ENCODE data around the gene CASD1. TPM values are rescaled to one million over a fixed set of nuclear protein-coding genes. Genes with fewer than 3 reads are reported as not detected.

The CASD1 gene
- total RNA-seq, 1 experiment from 2014 or later: 5.8 TPM

DNA sequence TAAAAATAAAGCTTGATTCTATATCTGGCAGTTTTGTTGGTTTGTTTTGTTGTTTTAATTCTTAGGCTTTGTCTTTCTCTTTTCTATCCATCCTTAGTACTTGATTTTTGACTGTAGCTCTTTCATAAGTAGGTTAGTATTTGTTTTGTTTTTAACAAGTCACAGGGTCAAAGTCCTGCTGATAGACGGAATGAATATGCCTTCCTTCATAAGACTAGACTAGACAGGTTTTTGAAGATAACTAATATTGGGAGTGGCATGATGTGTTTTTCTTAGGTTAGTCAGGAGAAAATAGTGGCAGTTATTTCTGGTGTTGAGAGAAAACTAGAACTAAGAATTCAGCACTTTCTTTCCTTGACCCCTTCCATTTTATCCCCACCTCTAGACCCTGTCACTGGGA is 50.4 kb downstream of the CASD1 start:
- TF ChIP-seq TCF7L2 (IDR thresholded peaks at IDR 0.05; ENCODE audit: borderline replicate concordance, extremely low read depth, insufficient read depth, insufficient read length) (no peak), JUND (IDR thresholded peaks at IDR 0.05) (no peak), CEBPB (IDR thresholded peaks at IDR 0.05; ENCODE audit: low read depth) (no peak), POLR2A (IDR thresholded peaks at IDR 0.05; ENCODE audit: borderline replicate concordance, extremely low read depth, insufficient read depth, insufficient read length) (no peak), CBX3 (IDR thresholded peaks at IDR 0.05; ENCODE audit: low read depth) (no peak), POLR2AphosphoS5 (IDR thresholded peaks at IDR 0.05; ENCODE audit: low read depth, low read length) (no peak), ZNF274 (IDR thresholded peaks at IDR 0.05; ENCODE audit: low read depth, low read length) (no peak), FOSL1 (IDR thresholded peaks at IDR 0.05; ENCODE audit: low read depth) (no peak), EZH2phosphoT487 (IDR thresholded peaks at IDR 0.05; ENCODE audit: borderline replicate concordance) (no peak), SIN3A (IDR thresholded peaks at IDR 0.05; ENCODE audit: low read depth) (no peak), SP1 (IDR thresholded peaks at IDR 0.05; ENCODE audit: low read depth) (no peak), YY1 (IDR thresholded peaks at IDR 0.05; ENCODE audit: extremely low read depth, insufficient replicate concordance, low read depth, low read length) (no peak), RAD21 (IDR thresholded peaks at IDR 0.05; ENCODE audit: low read depth) (no peak)
- TF ChIP-seq, protein P1, sequence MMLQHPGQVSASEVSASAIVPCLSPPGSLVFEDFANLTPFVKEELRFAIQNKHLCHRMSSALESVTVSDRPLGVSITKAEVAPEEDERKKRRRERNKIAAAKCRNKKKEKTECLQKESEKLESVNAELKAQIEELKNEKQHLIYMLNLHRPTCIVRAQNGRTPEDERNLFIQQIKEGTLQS (IDR thresholded peaks at IDR 0.05): no peak
- TF ChIP-seq, protein P2, sequence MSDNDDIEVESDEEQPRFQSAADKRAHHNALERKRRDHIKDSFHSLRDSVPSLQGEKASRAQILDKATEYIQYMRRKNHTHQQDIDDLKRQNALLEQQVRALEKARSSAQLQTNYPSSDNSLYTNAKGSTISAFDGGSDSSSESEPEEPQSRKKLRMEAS (IDR thresholded peaks at IDR 0.05): no peak
- TF ChIP-seq, protein P3, sequence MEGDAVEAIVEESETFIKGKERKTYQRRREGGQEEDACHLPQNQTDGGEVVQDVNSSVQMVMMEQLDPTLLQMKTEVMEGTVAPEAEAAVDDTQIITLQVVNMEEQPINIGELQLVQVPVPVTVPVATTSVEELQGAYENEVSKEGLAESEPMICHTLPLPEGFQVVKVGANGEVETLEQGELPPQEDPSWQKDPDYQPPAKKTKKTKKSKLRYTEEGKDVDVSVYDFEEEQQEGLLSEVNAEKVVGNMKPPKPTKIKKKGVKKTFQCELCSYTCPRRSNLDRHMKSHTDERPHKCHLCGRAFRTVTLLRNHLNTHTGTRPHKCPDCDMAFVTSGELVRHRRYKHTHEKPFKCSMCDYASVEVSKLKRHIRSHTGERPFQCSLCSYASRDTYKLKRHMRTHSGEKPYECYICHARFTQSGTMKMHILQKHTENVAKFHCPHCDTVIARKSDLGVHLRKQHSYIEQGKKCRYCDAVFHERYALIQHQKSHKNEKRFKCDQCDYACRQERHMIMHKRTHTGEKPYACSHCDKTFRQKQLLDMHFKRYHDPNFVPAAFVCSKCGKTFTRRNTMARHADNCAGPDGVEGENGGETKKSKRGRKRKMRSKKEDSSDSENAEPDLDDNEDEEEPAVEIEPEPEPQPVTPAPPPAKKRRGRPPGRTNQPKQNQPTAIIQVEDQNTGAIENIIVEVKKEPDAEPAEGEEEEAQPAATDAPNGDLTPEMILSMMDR (IDR thresholded peaks at IDR 0.05 in 2 of 3, conservative IDR thresholded peaks at IDR 0.05 in 1 of 3; ENCODE audit: borderline replicate concordance in 1 of 3, insufficient read depth in 1 of 3, low read depth in 2 of 3, low read length in 2 of 3): no peak
- TF ChIP-seq, protein P4, sequence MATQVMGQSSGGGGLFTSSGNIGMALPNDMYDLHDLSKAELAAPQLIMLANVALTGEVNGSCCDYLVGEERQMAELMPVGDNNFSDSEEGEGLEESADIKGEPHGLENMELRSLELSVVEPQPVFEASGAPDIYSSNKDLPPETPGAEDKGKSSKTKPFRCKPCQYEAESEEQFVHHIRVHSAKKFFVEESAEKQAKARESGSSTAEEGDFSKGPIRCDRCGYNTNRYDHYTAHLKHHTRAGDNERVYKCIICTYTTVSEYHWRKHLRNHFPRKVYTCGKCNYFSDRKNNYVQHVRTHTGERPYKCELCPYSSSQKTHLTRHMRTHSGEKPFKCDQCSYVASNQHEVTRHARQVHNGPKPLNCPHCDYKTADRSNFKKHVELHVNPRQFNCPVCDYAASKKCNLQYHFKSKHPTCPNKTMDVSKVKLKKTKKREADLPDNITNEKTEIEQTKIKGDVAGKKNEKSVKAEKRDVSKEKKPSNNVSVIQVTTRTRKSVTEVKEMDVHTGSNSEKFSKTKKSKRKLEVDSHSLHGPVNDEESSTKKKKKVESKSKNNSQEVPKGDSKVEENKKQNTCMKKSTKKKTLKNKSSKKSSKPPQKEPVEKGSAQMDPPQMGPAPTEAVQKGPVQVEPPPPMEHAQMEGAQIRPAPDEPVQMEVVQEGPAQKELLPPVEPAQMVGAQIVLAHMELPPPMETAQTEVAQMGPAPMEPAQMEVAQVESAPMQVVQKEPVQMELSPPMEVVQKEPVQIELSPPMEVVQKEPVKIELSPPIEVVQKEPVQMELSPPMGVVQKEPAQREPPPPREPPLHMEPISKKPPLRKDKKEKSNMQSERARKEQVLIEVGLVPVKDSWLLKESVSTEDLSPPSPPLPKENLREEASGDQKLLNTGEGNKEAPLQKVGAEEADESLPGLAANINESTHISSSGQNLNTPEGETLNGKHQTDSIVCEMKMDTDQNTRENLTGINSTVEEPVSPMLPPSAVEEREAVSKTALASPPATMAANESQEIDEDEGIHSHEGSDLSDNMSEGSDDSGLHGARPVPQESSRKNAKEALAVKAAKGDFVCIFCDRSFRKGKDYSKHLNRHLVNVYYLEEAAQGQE (IDR thresholded peaks at IDR 0.05; ENCODE audit: low read depth): no peak
- TF ChIP-seq, protein P5, sequence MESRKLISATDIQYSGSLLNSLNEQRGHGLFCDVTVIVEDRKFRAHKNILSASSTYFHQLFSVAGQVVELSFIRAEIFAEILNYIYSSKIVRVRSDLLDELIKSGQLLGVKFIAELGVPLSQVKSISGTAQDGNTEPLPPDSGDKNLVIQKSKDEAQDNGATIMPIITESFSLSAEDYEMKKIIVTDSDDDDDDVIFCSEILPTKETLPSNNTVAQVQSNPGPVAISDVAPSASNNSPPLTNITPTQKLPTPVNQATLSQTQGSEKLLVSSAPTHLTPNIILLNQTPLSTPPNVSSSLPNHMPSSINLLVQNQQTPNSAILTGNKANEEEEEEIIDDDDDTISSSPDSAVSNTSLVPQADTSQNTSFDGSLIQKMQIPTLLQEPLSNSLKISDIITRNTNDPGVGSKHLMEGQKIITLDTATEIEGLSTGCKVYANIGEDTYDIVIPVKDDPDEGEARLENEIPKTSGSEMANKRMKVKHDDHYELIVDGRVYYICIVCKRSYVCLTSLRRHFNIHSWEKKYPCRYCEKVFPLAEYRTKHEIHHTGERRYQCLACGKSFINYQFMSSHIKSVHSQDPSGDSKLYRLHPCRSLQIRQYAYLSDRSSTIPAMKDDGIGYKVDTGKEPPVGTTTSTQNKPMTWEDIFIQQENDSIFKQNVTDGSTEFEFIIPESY (IDR thresholded peaks at IDR 0.05; ENCODE audit: extremely low read depth, insufficient replicate concordance, low read length): no peak
- Histone ChIP-seq H3K9me2 (ENCODE audit: insufficient read depth) (no peaks in the 10 kb centered on the region), H3K9me3 (ENCODE audit: control insufficient read depth in 1 of 2, insufficient read depth in 1 of 2, low read depth in 1 of 2, low read length in 2 of 2) (no peaks in the 10 kb centered on the region), H3K27ac (ENCODE audit: low read depth, low read length) (no peak overlapping the region), H3K27me3 (ENCODE audit: insufficient read depth, low read length) (no peaks in the 10 kb centered on the region), H3K4me1 (ENCODE audit: control insufficient read depth in 1 of 2, insufficient read depth in 2 of 2, low read length in 2 of 2) (no peaks in the 10 kb centered on the region), H3K36me3 (ENCODE audit: control insufficient read depth in 1 of 2, insufficient read depth in 2 of 2, low read length in 2 of 2) (no peaks in the 10 kb centered on the region), H3K4me2 (ENCODE audit: low read length) (no peak overlapping the region), H3K79me2 (ENCODE audit: insufficient read depth, low read length) (no peaks in the 10 kb centered on the region), H2AFZ (ENCODE audit: low read depth, low read length, poor library complexity, severe bottlenecking) (no peak overlapping the region), H3K4me3 (replicated peaks in 1 of 2; ENCODE audit: low read depth in 1 of 2, low read length in 2 of 2) (no peak overlapping the region), H3K9ac (ENCODE audit: low read length) (no peak overlapping the region), H4K20me1 (ENCODE audit: insufficient read depth) (no peaks in the 10 kb centered on the region)
- ATAC-seq (no peak), DNase-seq (ENCODE audit: low read depth, low spot score) (no peak)
- POLR2A ChIA-PET: no interaction called here
- RAD21 ChIA-PET (ENCODE audit: low non-redundant PET in 1 of 2, low total read pairs in 2 of 2, uncharacterized antibody in 2 of 2, unreplicated experiment in 2 of 2): no interaction called here
- intact Hi-C loops (cut with micrococcal nuclease): no loop called here
- CTCF ChIA-PET: no interaction called here
- BruUV-seq (replicated peaks): no TSS peak
